OCI-LY7 (cell line): ENCODE measurements around the gene PTPN21. TPM values are rescaled to one million over a fixed set of nuclear protein-coding genes. Genes with fewer than 3 reads are reported as not detected.

Experiments used
- BruUV-seq: library from RNA; stranded (reverse); fragments of 400-500 nt; replicated peaks from 2 replicates; lab custom pipeline; 2021; lab: Mats Ljungman, UMichigan
- CTCF ChIA-PET: fragments of 300-600 bp; sonication (Branson Sonifier 250); formaldehyde crosslinking; loops from one replicate; lab custom pipeline; 2022; ENCODE audit warnings: antibody characterized with exemption; ENCODE audit not compliant: unreplicated experiment; lab: Charles Lee
- POLR2A ChIA-PET: fragments of 300-600 bp; sonication (Branson Sonifier 250); formaldehyde crosslinking; loops from one replicate; lab custom pipeline; 2022; ENCODE audit warnings: antibody characterized with exemption; lab: Charles Lee
- DNase-seq: peaks from one replicate; pipeline ENCODE4 v3.0.0-alpha.2; 2015; ENCODE audit warnings: low spot score
- H2AFZ ChIP-seq: fragments of 200-600 bp; sonication (generic), shearing (Covaris generic); 2 replicates; pipeline ENCODE4 v1.6.1; 2014; ENCODE audit warnings: mild to moderate bottlenecking, antibody characterized with exemption, low read length, moderate library complexity
- H3K27ac ChIP-seq: fragments of 200-600 bp; sonication (generic); 2 replicates; pipeline ENCODE4 v1.5.1; 2014; ENCODE audit warnings: mixed run types, low read depth, mild to moderate bottlenecking, moderate library complexity, low read length, inconsistent platforms; ENCODE audit not compliant: poor library complexity, severe bottlenecking
- H3K36me3 ChIP-seq: fragments of 200-600 bp; sonication (generic); 2 replicates; pipeline ENCODE4 v1.6.1; 2014; ENCODE audit warnings: mild to moderate bottlenecking, antibody characterized with exemption, low read length, moderate library complexity, mixed read lengths; ENCODE audit not compliant: insufficient read depth
- H3K4me1 ChIP-seq: fragments of 200-600 bp; sonication (generic); 2 replicates; pipeline ENCODE4 v1.5.1; 2014; ENCODE audit warnings: mild to moderate bottlenecking, low read length; ENCODE audit not compliant: insufficient read depth, poor library complexity, severe bottlenecking
- H3K4me2 ChIP-seq: fragments of 200-600 bp; sonication (generic); 2 replicates; pipeline ENCODE4 v1.6.1; 2014; ENCODE audit warnings: mild to moderate bottlenecking, low read length
- H3K4me3 ChIP-seq: fragments of 200-600 bp; sonication (generic); 2 replicates; pipeline ENCODE4 v1.5.1; 2014; ENCODE audit warnings: mild to moderate bottlenecking, low read depth, low read length; ENCODE audit not compliant: poor library complexity, severe bottlenecking
- H3K79me2 ChIP-seq: fragments of 200-600 bp; sonication (generic); 2 replicates; pipeline ENCODE4 v1.6.1; 2016; ENCODE audit warnings: low read depth, mild to moderate bottlenecking, low read length, moderate library complexity, mixed read lengths; ENCODE audit not compliant: insufficient read depth
- H3K9me2 ChIP-seq: fragments of 200-600 bp; sonication (generic); 2 replicates; pipeline ENCODE4 v1.6.1; 2016; ENCODE audit warnings: mild to moderate bottlenecking, low read length, mixed read lengths; ENCODE audit not compliant: insufficient read depth
- H3K9me3 ChIP-seq: fragments of 200-600 bp; sonication (generic); 2 replicates; pipeline ENCODE4 v1.6.1; 2014; ENCODE audit warnings: mild to moderate bottlenecking, mixed run types, low read length, mixed read lengths
- H4K20me1 ChIP-seq: fragments of 200-600 bp; sonication (generic); 2 replicates; pipeline ENCODE4 v1.6.1; 2014; ENCODE audit warnings: mild to moderate bottlenecking, antibody characterized with exemption, low read length, moderate library complexity, mixed read lengths; ENCODE audit not compliant: insufficient read depth
- EZH2phosphoT487 ChIP-seq: fragments of 200-600 bp; sonication (generic); IDR thresholded peaks from 2 replicates; pipeline ENCODE4 v1.6.1; 2018; ENCODE audit warnings: low read depth, borderline replicate concordance, mild to moderate bottlenecking, mixed run types, antibody characterized with exemption, low read length, moderate library complexity, mixed read lengths
- intact Hi-C: fragments of 100-400 bp; cut with micrococcal nuclease; formaldehyde crosslinking; loops from one replicate; pipeline ENCODE4 v1.10.0; 2022; ENCODE audit not compliant: unreplicated experiment
- total RNA-seq, 2 experiments: library from RNA; depleted of rRNA in 1 of 2; stranded (reverse); fragments of >200 nt in 1 of 2; shearing (Covaris generic) in 1 of 2; gene quantifications; 2 replicates each; pipeline ENCODE4 v1.2.3, GENCODE V29; 2014 to 2022
- TF ChIP-seq, protein P1 (sequence below): fragments of 200-600 bp; sonication (generic); conservative IDR thresholded peaks from 2 replicates; pipeline ENCODE4 v1.5.1; 2014; ENCODE audit warnings: mild to moderate bottlenecking, antibody characterized with exemption, low read length, moderate library complexity, mixed read lengths

The PTPN21 gene
- total RNA-seq, 2 experiments from 2014 or later, result not detected

DNA sequence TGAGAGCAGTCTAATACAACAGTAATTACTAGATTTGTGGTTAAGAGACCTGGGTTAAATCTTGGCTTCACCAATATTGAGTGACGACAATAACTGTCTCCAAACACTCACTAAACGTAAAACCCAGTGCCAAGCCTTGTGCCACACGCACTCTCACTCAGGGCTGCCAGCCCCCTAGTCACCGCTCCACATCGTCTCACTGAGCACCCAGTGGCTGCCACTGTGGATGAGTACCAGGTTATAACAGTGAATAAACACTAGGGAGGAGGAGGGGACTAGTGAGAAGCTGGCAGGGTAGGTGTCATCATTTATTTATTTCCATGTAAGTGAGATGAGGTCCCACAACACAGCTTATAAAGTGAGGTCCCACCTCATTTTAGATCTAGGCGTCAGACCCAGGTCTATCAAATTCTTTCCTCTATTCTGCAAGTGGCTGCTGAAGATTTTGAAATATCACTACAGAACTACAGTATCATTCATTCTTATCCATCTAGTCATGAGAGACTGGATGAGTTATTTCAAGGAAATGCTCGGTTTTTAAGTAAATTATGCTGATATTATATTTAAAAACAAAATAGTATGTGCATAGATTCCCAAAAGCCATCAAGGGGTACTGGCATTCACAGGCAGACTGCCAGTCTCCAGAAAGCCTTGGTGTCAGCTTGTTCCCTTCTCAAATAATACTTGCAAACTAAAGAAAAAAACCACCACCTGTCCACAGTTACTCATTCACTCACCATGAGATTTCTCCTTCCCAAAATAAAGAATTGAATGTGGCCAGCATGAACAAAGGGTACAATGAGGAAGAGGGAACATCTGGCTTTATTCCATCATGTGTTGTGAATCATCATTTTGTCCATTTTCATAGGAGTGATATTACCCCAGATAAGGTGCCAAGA is 84.0 kb downstream of the PTPN21 start:
- CTCF ChIA-PET, result no interaction called here
- no peak overlapping the region for H3K27ac ChIP-seq
- no peak overlapping the region for H3K4me3 ChIP-seq
- TF ChIP-seq, protein P1, sequence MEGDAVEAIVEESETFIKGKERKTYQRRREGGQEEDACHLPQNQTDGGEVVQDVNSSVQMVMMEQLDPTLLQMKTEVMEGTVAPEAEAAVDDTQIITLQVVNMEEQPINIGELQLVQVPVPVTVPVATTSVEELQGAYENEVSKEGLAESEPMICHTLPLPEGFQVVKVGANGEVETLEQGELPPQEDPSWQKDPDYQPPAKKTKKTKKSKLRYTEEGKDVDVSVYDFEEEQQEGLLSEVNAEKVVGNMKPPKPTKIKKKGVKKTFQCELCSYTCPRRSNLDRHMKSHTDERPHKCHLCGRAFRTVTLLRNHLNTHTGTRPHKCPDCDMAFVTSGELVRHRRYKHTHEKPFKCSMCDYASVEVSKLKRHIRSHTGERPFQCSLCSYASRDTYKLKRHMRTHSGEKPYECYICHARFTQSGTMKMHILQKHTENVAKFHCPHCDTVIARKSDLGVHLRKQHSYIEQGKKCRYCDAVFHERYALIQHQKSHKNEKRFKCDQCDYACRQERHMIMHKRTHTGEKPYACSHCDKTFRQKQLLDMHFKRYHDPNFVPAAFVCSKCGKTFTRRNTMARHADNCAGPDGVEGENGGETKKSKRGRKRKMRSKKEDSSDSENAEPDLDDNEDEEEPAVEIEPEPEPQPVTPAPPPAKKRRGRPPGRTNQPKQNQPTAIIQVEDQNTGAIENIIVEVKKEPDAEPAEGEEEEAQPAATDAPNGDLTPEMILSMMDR, result no peak
- no peak for TF ChIP-seq EZH2phosphoT487
- H3K36me3 ChIP-seq, result no peaks in the 10 kb centered on the region
- no peaks in the 10 kb centered on the region for H3K4me1 ChIP-seq
- no peaks in the 10 kb centered on the region for H3K79me2 ChIP-seq
- no peak for DNase-seq
- H2AFZ ChIP-seq, result no peak overlapping the region
- H4K20me1 ChIP-seq, result no peaks in the 10 kb centered on the region
- intact Hi-C loops, result no loop called here
- H3K4me2 ChIP-seq, result no peak overlapping the region
- no peaks in the 10 kb centered on the region for H3K9me2 ChIP-seq
- H3K9me3 ChIP-seq, result no peaks in the 10 kb centered on the region
- no TSS peak for BruUV-seq
- POLR2A ChIA-PET, result interaction anchor here (0.7 kb wide), 2 partner anchors 90 to 261 kb away, joined by 3 read pairs; no protein-coding TSS in a partner anchor

DNA sequence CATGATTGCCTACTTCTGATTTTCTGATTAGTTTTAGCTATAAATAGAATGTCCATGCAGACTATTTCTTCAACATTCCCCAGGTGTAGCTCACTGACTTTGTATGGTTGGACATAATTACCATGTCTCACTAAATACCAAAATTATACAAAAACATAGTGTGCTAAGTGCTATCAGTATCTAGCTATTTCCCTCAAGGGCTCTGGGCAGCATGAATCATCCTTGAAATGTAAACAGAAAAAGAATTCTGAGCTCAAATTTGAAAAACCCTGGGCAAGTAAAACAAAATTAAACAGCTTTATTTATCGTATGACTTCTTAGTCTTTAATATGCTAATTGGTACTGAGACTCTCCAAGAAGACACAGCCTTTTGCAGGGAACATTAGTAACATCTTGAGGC is 86.4 kb downstream of the PTPN21 start:
- ChIA-PET POLR2A (interaction anchor here (0.8 kb wide), 1 partner anchor 12 kb away, joined by 3 read pairs; no protein-coding TSS in a partner anchor), CTCF (no interaction called here)
- H3K9me3 ChIP-seq, result no peaks in the 10 kb centered on the region
- no peak overlapping the region for H2AFZ ChIP-seq
- H4K20me1 ChIP-seq, result no peaks in the 10 kb centered on the region
- H3K9me2 ChIP-seq, result no peaks in the 10 kb centered on the region
- H3K4me2 ChIP-seq, result no peak overlapping the region
- no peak for DNase-seq
- no peak for TF ChIP-seq EZH2phosphoT487
- TF ChIP-seq, protein P1, result no peak
- no peaks in the 10 kb centered on the region for H3K79me2 ChIP-seq
- H3K4me3 ChIP-seq, result no peak overlapping the region
- no peaks in the 10 kb centered on the region for H3K36me3 ChIP-seq
- BruUV-seq, result no TSS peak
- intact Hi-C loops, result no loop called here
- H3K4me1 ChIP-seq, result no peaks in the 10 kb centered on the region
- no peak overlapping the region for H3K27ac ChIP-seq

DNA sequence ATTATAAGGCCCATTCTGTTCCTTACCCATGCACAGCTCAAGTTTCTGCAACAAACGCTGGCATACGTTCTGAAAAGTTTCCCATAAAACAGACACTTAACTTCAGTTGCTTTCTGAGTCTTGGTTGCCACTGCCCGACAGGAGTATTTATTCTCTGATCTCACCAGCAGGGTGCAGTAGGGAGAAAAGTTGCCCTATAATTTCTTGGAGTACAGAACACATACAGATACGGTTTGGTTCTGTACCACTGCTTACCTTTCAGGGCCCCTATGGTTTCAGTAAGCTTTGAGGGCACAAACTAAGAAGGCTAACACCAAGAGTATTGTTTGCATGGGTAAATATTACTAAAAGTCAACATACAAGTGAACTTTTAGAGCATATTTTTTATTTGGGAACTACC is 91.5 kb downstream of the PTPN21 start:
- H3K36me3 ChIP-seq, result no peaks in the 10 kb centered on the region
- no peak overlapping the region for H3K4me3 ChIP-seq
- CTCF ChIA-PET, result no interaction called here
- no peaks in the 10 kb centered on the region for H3K4me1 ChIP-seq
- no peak overlapping the region for H2AFZ ChIP-seq
- no peak overlapping the region for H3K27ac ChIP-seq
- DNase-seq, result peak; percentile 22
- H3K9me2 ChIP-seq, result no peaks in the 10 kb centered on the region
- intact Hi-C loops, result no loop called here
- BruUV-seq, result no TSS peak
- POLR2A ChIA-PET, result interaction anchor here (0.6 kb wide), 1 partner anchor 85 kb away, joined by 3 read pairs; no protein-coding TSS in a partner anchor
- no peaks in the 10 kb centered on the region for H4K20me1 ChIP-seq
- TF ChIP-seq, protein P1, result peak; percentile 66
- TF ChIP-seq EZH2phosphoT487, result no peak
- H3K9me3 ChIP-seq, result no peaks in the 10 kb centered on the region
- H3K79me2 ChIP-seq, result no peaks in the 10 kb centered on the region
- H3K4me2 ChIP-seq, result no peak overlapping the region
